Smooth muscle cell of trachea (primary cell): Measurements from ENCODE around the gene RTL1. TPM values are rescaled to one million over a fixed set of nuclear protein-coding genes. Genes with fewer than 3 reads are reported as not detected.

Experiments used
- total RNA-seq: library from RNA; depleted of rRNA; stranded (reverse); fragments of >200 nt; gene quantifications from 2 replicates; pipeline ENCODE4 v1.2.1, GENCODE V29; 2014

The RTL1 gene
- under 0.01 TPM in 1 of 2 replicates, not detected in the other for total RNA-seq

GRCh38 chr14:100903672-100904185 lies at the start of gene RTL1:
Gene RTL1 (minus strand): TSS chr14:100903722. CDS start chr14:100884788, 18,934 bp downstream.

Other genes with a start within 250 kb of the RTL1 start
- under 0.01 TPM in 1 of 2 replicates, not detected in the other for gene DLK1, start 176.8 kb downstream of the RTL1 start, total RNA-seq
- 164 and 360 TPM in 2 replicates for gene MEG3, start 77.6 kb downstream of the RTL1 start, total RNA-seq